ENCODE results near the gene DEF6. TPM values are rescaled to one million over a fixed set of nuclear protein-coding genes. Genes with fewer than 3 reads are reported as not detected.

Gene DEF6
- total RNA-seq, 1 experiment from 2014 or later = 15.4 TPM

DNA sequence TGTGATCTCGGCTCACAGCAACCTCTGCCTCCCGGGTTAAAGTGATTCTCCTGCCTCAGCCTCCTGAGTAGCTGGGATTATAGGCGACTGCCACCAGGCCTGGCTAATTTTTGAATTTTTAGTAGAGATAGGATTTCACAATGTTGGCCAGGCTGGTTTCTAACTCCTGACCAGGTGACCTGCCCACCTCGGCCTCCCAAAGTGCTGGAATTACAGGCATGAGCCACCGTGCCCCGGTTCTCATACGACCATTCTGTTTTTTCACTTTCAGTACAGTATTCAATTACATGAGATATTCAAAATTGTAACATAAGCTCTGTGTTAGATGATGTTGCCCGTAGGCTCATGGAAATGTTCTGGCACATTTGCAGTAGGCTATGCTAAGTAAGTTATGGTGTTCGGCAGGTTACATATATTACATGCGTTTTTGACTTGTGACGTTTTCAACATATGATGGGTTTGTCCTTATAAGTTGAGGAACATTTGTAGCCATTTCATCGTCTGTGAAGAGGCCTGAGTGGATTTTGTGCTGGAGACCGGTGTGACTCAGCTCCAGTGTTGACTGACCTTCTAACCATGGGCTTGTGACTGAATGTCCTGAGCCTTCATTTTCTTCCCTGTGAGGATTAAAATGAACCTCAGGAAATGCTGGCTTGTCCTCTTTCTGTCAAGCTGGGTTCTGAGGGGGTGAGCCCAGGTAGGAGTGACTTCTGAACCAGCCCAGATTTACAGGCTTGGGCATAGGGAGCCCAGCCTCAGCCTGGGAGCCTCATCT, 56.9 kb downstream of the DEF6 start:
- H3K27me3 Mint-ChIP-seq (ENCODE audit: unreplicated experiment) = no peaks in the 10 kb centered on the region
- BruUV-seq (replicated peaks) = no TSS peak
- H3K27ac Mint-ChIP-seq (ENCODE audit: unreplicated experiment) = no peak overlapping the region
- peaks cover 27% of the 10 kb centered on the region for H3K36me3 Mint-ChIP-seq (ENCODE audit: insufficient read depth, unreplicated experiment)
- peaks cover 11% of the 10 kb centered on the region for H3K4me1 Mint-ChIP-seq (ENCODE audit: low read depth, unreplicated experiment)
- DNase-seq = no peak
- intact Hi-C loops (cut with micrococcal nuclease; ENCODE audit: unreplicated experiment) = no loop called here
- CTCF ChIA-PET = interaction anchor here (0.5 to 0.9 kb wide), 2 partner anchors 61 to 1041 kb away, joined by 3 read pairs; no protein-coding TSS in a partner anchor
- H3K9me3 Mint-ChIP-seq (ENCODE audit: low read depth, unreplicated experiment) = no peaks in the 10 kb centered on the region
- TF ChIP-seq, protein P1, sequence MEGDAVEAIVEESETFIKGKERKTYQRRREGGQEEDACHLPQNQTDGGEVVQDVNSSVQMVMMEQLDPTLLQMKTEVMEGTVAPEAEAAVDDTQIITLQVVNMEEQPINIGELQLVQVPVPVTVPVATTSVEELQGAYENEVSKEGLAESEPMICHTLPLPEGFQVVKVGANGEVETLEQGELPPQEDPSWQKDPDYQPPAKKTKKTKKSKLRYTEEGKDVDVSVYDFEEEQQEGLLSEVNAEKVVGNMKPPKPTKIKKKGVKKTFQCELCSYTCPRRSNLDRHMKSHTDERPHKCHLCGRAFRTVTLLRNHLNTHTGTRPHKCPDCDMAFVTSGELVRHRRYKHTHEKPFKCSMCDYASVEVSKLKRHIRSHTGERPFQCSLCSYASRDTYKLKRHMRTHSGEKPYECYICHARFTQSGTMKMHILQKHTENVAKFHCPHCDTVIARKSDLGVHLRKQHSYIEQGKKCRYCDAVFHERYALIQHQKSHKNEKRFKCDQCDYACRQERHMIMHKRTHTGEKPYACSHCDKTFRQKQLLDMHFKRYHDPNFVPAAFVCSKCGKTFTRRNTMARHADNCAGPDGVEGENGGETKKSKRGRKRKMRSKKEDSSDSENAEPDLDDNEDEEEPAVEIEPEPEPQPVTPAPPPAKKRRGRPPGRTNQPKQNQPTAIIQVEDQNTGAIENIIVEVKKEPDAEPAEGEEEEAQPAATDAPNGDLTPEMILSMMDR (IDR thresholded peaks at IDR 0.05; ENCODE audit: unreplicated experiment) = no peak
- H3K4me3 Mint-ChIP-seq (ENCODE audit: low read depth, unreplicated experiment) = no peak overlapping the region

DNA sequence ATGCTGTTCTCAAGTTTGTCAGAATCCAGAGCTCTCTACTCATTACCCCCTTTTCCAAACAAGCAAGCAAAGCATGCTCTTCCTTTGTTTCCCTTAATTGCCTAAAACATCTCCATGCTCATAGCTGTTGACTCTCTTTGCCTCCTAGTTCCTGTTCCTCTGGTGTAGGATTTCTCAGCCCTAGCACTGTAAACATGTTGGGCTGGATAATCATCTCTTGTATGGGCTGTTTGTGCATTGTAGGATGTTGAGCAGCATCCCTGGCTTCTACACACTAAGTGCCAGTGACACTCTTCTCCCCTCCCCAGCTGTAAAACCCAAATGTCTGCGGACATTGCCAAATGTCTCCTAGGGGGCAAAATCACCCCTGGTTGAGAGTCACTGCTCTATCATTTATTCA, 58.8 kb downstream of the DEF6 start:
- intact Hi-C loops (cut with micrococcal nuclease; ENCODE audit: unreplicated experiment) = no loop called here

DNA sequence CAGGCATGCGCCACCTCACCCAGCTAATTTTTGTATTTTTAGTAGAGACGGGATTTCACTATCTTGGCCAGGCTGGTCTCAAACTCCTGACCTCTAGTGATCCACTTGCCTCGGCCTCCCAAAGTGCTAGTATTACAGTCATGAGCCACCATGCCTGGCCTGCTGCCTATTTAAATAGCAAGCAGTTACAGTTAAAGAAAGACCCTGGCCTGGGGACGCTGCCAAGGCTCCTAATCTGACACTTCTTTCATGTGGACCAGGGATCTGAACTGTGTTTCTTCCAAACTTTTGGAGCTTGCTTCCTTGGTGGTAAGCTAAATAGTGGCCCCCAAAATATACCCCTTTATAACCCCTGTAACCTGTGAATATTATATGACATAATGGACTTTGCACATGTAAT, 60.1 kb downstream of the DEF6 start:
- BruUV-seq (replicated peaks) = no TSS peak
- Mint-ChIP-seq H3K27me3 (ENCODE audit: unreplicated experiment) (no peaks in the 10 kb centered on the region), H3K4me3 (ENCODE audit: low read depth, unreplicated experiment) (no peak overlapping the region), H3K27ac (ENCODE audit: unreplicated experiment) (no peak overlapping the region), H3K4me1 (ENCODE audit: low read depth, unreplicated experiment) (peaks cover 21% of the 10 kb centered on the region), H3K9me3 (ENCODE audit: low read depth, unreplicated experiment) (no peaks in the 10 kb centered on the region), H3K36me3 (ENCODE audit: insufficient read depth, unreplicated experiment) (peaks cover 6% of the 10 kb centered on the region)
- no peak for DNase-seq
- TF ChIP-seq, protein P1 (IDR thresholded peaks at IDR 0.05; ENCODE audit: unreplicated experiment) = no peak
- CTCF ChIA-PET = no interaction called here
- intact Hi-C loops (cut with micrococcal nuclease; ENCODE audit: unreplicated experiment) = no loop called here

More for the DNA sequence above, 58.8 kb downstream of the DEF6 start:
- Mint-ChIP-seq H3K27ac (ENCODE audit: unreplicated experiment) (no peak overlapping the region), H3K4me3 (ENCODE audit: low read depth, unreplicated experiment) (no peak overlapping the region), H3K27me3 (ENCODE audit: unreplicated experiment) (no peaks in the 10 kb centered on the region), H3K4me1 (ENCODE audit: low read depth, unreplicated experiment) (peaks cover 21% of the 10 kb centered on the region), H3K36me3 (ENCODE audit: insufficient read depth, unreplicated experiment) (peaks cover 9% of the 10 kb centered on the region), H3K9me3 (ENCODE audit: low read depth, unreplicated experiment) (no peaks in the 10 kb centered on the region)
- BruUV-seq (replicated peaks) = no TSS peak
- CTCF ChIA-PET = no interaction called here
- TF ChIP-seq, protein P1 (IDR thresholded peaks at IDR 0.05; ENCODE audit: unreplicated experiment) = no peak
- DNase-seq = no peak

DNA sequence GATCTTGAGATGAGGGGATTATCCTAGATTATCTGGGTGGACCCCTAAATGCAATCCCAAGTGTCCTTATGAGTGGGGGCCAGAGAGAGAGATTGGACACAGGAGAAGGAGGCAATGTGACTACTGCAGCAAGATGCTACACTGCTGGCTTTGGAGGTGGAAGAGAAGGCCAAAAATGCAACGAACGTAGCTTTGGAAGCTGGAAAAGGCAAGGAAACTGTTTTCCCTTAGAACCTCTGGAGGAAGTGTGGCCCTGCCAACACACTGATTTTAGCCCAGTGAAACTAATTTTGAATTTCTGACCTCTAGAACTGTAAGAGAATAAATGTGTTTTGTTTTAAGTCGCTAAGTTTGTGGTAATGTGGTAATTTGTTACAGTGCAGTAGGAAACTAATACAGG, 60.5 kb downstream of the DEF6 start:
- H3K4me3 Mint-ChIP-seq (ENCODE audit: low read depth, unreplicated experiment) = no peak overlapping the region
- H3K9me3 Mint-ChIP-seq (ENCODE audit: low read depth, unreplicated experiment) = no peaks in the 10 kb centered on the region
- no TSS peak for BruUV-seq (replicated peaks)
- H3K36me3 Mint-ChIP-seq (ENCODE audit: insufficient read depth, unreplicated experiment) = peaks cover 2% of the 10 kb centered on the region
- H3K27ac Mint-ChIP-seq (ENCODE audit: unreplicated experiment) = no peak overlapping the region
- intact Hi-C loops (cut with micrococcal nuclease; ENCODE audit: unreplicated experiment) = no loop called here
- TF ChIP-seq, protein P1 (IDR thresholded peaks at IDR 0.05; ENCODE audit: unreplicated experiment) = no peak
- peaks cover 21% of the 10 kb centered on the region for H3K4me1 Mint-ChIP-seq (ENCODE audit: low read depth, unreplicated experiment)
- CTCF ChIA-PET = no interaction called here
- H3K27me3 Mint-ChIP-seq (ENCODE audit: unreplicated experiment) = no peaks in the 10 kb centered on the region
- DNase-seq = no peak

All from Calu3 (cell line).